Measurements from ENCODE around the gene MAPK12. TPM values are rescaled to one million over a fixed set of nuclear protein-coding genes. Genes with fewer than 3 reads are reported as not detected.
"Not testable (repeated sequence)": the region's sequence is repeated elsewhere in the genome, so short reads cannot be mapped to it uniquely, and the experiment has no call there.

Gene MAPK12
- polyA plus RNA-seq, 1 experiment: 51.4 TPM

DNA sequence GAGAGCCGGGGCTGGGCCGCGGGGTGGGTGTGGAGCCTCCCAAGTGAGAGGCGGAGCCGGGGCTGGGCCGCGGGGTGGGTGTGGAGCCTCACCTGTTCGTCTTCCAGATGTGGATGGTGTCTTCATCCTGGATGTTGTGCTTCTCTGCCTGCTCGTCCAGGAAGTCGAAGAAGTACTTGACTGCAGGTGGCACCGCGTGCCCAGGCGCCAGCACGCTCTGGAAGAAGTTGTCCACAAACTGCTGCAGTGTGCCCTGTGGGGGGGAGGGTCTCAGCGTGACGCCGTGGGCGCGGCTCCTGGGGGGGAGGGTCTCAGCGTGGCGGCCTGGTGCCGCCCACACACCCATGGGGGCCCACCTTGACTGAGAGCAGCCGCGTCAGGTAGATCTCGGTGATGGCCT, 16.3 kb upstream of the MAPK12 start:
- Histone ChIP-seq H3K36me3 (ENCODE audit: control insufficient read depth, insufficient read depth, low read length) (peaks cover 70% of the 10 kb centered on the region), H3K27me3 (ENCODE audit: control insufficient read depth, insufficient read depth, low read length) (no peaks in the 10 kb centered on the region), H3K4me3 (ENCODE audit: low read depth, low read length) (no peak overlapping the region)
- DNase-seq (ENCODE audit: low read depth): no peak
- TF ChIP-seq, protein P1, sequence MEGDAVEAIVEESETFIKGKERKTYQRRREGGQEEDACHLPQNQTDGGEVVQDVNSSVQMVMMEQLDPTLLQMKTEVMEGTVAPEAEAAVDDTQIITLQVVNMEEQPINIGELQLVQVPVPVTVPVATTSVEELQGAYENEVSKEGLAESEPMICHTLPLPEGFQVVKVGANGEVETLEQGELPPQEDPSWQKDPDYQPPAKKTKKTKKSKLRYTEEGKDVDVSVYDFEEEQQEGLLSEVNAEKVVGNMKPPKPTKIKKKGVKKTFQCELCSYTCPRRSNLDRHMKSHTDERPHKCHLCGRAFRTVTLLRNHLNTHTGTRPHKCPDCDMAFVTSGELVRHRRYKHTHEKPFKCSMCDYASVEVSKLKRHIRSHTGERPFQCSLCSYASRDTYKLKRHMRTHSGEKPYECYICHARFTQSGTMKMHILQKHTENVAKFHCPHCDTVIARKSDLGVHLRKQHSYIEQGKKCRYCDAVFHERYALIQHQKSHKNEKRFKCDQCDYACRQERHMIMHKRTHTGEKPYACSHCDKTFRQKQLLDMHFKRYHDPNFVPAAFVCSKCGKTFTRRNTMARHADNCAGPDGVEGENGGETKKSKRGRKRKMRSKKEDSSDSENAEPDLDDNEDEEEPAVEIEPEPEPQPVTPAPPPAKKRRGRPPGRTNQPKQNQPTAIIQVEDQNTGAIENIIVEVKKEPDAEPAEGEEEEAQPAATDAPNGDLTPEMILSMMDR (IDR thresholded peaks at IDR 0.05; ENCODE audit: insufficient read depth, low read depth, low read length): no peak
- POLR2A ChIA-PET: no interaction called here
- CTCF ChIA-PET: interaction anchor here (1.0 to 7.1 kb wide), 3 partner anchors 44 to 51 kb away, joined by 3 to 78 read pairs (median 8); partner anchors contain the start of gene DENND6B

DNA sequence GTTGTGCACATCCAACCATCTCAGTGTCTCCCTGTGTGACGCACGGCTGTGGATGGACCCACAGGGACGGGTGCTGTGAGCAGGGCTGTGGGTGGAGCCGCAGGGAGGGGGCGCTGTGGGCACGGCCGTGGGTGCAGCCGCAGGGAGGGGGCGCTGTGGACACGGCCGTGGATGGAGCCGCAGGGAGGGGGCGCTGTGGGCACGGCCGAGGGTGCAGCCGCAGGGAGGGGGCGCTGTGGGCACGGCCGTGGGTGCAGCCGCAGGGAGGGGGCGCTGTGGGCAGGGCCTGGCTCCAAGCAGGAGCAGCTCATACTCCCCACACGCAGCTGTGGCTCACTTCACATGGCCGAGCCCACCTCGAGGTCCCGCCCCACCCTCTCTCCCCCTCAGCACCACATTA, 14.7 kb upstream of the MAPK12 start:
- DNase-seq (ENCODE audit: low read depth): no peak
- peaks cover 56% of the 10 kb centered on the region for H3K36me3 ChIP-seq (ENCODE audit: control insufficient read depth, insufficient read depth, low read length)
- ChIA-PET CTCF (interaction anchor here (0.6 to 7.1 kb wide), 19 partner anchors 9 to 148 kb away, joined by 3 to 78 read pairs (median 6); partner anchors contain the start of genes DENND6B, MAPK12 and PLXNB2), POLR2A (no interaction called here)
- no peaks in the 10 kb centered on the region for H3K27me3 ChIP-seq (ENCODE audit: control insufficient read depth, insufficient read depth, low read length)
- TF ChIP-seq, protein P1 (IDR thresholded peaks at IDR 0.05; ENCODE audit: insufficient read depth, low read depth, low read length): peak; percentile 48
- H3K4me3 ChIP-seq (ENCODE audit: low read depth, low read length): no peak overlapping the region

DNA sequence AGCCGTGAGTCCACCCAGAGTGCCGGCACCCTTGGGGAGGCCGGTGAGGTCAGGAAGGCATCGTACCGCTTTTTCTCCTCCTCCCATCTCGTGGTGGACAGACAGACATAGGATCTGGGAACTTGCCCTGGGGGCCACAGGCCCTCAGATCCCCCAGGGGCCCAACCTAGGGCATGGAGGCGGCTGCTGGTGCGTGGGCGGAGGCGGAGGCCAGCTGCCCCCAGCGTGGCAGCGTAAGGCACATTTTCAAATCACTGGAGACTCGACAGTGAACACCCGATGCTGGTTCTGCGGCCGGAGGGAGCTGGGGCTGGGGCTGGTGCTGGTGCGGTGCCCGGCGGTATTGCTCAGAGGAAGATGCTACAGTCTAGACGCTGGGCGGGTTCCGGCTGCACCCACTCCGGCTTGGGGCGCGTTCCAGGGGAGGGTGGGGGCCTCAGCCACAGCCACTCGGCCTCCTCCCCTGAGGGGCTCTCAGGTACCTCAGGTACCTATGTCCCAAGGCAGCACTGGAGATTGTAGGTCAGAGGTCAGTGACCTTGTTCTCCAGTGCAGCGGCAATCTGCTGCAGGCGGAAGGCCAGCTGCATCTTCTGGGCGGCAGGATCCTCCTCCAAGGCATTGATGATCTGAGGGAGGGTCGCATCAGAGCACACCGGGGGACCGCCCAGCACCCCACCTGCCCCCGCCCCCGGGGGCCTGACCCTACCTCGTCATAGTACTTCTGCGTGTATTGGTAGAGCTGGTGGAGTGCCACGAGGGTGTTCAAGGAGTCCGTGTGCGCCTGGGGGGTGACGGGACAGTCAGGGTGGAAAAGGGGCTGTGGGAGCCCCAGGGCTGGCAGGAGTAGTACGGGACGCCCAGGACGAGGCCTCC, 13.9 kb upstream of the MAPK12 start:
- DNase-seq (ENCODE audit: low read depth): no peak
- POLR2A ChIA-PET: no interaction called here
- peaks cover 50% of the 10 kb centered on the region for H3K36me3 ChIP-seq (ENCODE audit: control insufficient read depth, insufficient read depth, low read length)

DNA sequence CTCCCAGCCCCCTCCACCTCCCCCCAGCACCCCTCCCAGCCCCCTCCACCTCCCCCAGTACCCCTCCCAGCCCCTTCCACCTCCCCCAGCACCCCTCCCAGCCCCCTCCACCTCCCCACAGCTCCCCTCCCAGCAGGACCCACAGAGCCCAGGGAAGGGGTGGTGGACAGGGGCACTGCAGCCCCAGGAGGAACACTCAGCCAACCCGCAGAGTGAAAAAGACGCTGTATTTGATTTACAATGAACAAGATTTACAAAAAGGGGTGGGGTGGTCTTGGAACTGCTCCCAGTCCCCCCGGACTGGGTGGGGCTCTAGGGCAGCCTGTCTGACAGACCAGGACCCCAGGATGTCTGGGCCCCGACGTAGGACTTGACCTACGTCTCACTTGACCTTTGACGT, 13.3 kb upstream of the MAPK12 start:
- ChIA-PET CTCF (interaction anchor here (1.1 to 7.1 kb wide), 6 partner anchors 14 to 67 kb away, joined by 3 to 78 read pairs (median 8); partner anchors contain the start of genes DENND6B and HDAC10), POLR2A (no interaction called here)
- no peak for DNase-seq (ENCODE audit: low read depth)
- TF ChIP-seq, protein P1 (IDR thresholded peaks at IDR 0.05; ENCODE audit: insufficient read depth, low read depth, low read length): no peak
- Histone ChIP-seq H3K27me3 (ENCODE audit: control insufficient read depth, insufficient read depth, low read length) (no peaks in the 10 kb centered on the region), H3K4me3 (ENCODE audit: low read depth, low read length) (no peak overlapping the region), H3K36me3 (ENCODE audit: control insufficient read depth, insufficient read depth, low read length) (peaks cover 44% of the 10 kb centered on the region)

More for the DNA sequence above, 13.9 kb upstream of the MAPK12 start:
- Histone ChIP-seq H3K27me3 (ENCODE audit: control insufficient read depth, insufficient read depth, low read length) (no peaks in the 10 kb centered on the region), H3K4me3 (ENCODE audit: low read depth, low read length) (no peak overlapping the region)
- CTCF ChIA-PET: interaction anchor here (0.8 to 7.1 kb wide), 10 partner anchors 8 to 67 kb away, joined by 3 to 78 read pairs (median 6); partner anchors contain the start of genes DENND6B and PLXNB2
- TF ChIP-seq, protein P1 (IDR thresholded peaks at IDR 0.05; ENCODE audit: insufficient read depth, low read depth, low read length): no peak

DNA sequence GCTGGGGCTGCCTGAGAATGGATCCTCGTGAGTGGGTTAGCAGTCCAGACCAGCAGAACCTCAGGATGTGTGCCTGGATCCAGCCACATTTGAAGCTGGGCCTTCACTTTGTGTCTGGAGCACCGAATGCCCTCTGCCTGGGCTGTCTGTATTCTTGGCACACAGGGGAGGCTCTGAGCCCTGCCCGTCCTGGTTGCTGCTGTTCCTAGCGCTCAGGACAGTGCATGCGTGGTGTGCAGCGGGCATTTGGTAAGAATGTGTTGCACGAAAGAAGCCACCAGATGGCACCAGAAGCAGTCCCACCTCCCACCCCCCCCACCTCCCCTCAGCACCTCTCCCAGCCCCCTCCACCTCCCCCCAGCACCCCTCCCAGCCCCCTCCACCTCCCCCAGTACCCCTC, 12.8 kb upstream of the MAPK12 start:
- TF ChIP-seq, protein P1 (IDR thresholded peaks at IDR 0.05; ENCODE audit: insufficient read depth, low read depth, low read length): peak; percentile 39
- H3K36me3 ChIP-seq (ENCODE audit: control insufficient read depth, insufficient read depth, low read length): peaks cover 39% of the 10 kb centered on the region
- CTCF ChIA-PET: interaction anchor here (0.6 to 7.1 kb wide), 10 partner anchors 14 to 67 kb away, joined by 3 to 78 read pairs (median 3); partner anchors contain the start of genes DENND6B, HDAC10 and PLXNB2
- DNase-seq (ENCODE audit: low read depth): no peak
- no peaks in the 10 kb centered on the region for H3K27me3 ChIP-seq (ENCODE audit: control insufficient read depth, insufficient read depth, low read length)
- POLR2A ChIA-PET: no interaction called here
- H3K4me3 ChIP-seq (ENCODE audit: low read depth, low read length): no peak overlapping the region

DNA sequence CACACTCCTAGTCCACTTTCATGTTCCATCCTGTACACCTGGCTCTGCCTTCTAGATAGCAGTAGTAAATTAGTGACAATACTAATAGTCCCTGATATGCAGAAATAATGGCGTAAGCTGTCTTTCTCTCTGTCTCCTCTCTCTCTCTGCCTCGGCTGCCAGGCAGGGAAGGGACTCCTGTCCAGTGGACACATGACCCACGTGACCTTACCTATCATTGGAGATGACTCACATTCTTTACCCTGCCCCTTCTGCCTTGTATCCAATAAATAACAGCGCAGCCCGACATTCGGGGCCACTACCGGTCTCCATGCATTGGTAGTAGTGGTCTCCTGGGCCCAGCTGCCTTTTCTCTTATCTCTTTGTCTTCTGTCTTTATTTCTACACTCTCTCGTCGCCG, 12.3 kb upstream of the MAPK12 start:
- POLR2A ChIA-PET; H3K4me3 ChIP-seq (ENCODE audit: low read depth, low read length); H3K27me3 ChIP-seq (ENCODE audit: control insufficient read depth, insufficient read depth, low read length); DNase-seq (ENCODE audit: low read depth): not testable (repeated sequence)
- CTCF ChIA-PET: interaction anchor here (0.6 to 7.1 kb wide), 11 partner anchors 10 to 68 kb away, joined by 3 to 78 read pairs (median 3); partner anchors contain the start of genes DENND6B, HDAC10 and PLXNB2
- peaks cover 36% of the 10 kb centered on the region for H3K36me3 ChIP-seq (ENCODE audit: control insufficient read depth, insufficient read depth, low read length)

DNA sequence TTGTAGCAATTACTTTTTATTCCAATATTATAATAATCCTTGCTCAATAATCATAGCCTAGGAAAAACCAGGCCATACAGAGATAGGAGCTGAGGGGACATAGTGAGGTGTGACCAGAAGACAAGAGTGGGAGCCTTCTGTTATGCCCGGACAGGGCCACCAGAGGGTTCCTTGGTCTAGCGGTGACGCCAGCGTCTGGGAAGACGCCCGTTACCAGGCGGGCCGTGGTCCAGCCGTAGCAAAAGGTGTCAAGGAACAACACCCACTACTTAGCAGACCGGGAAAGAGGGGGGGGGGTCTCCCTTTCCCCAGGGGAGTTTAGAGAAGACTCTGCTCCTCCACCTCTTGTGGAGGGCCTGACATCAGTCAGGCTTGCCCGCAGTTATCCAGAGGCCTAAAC, 11.9 kb upstream of the MAPK12 start:
- POLR2A ChIA-PET; DNase-seq (ENCODE audit: low read depth); H3K27me3 ChIP-seq (ENCODE audit: control insufficient read depth, insufficient read depth, low read length); H3K4me3 ChIP-seq (ENCODE audit: low read depth, low read length): not testable (repeated sequence)
- peaks cover 32% of the 10 kb centered on the region for H3K36me3 ChIP-seq (ENCODE audit: control insufficient read depth, insufficient read depth, low read length)
- CTCF ChIA-PET: interaction anchor here (0.8 to 7.1 kb wide), 8 partner anchors 10 to 68 kb away, joined by 3 to 78 read pairs (median 9); partner anchors contain the start of genes DENND6B, HDAC10 and PLXNB2
